Measurements from ENCODE around the gene NIPBL.

GRCh38 chr5:37110135-37110534, 233.6 kb downstream of the NIPBL start:
- no peak for TF ChIP-seq REST (IDR thresholded peaks at IDR 0.05; ENCODE audit: low read depth, low read length)
- no peak for TF ChIP-seq POLR2AphosphoS5 (IDR thresholded peaks at IDR 0.05; ENCODE audit: low read depth, low read length)

Data from SK-N-SH (cell line).